Ovary (tissue), 3 donors: ENCODE data around the gene ICA1.

Source experiments
- EP300 ChIP-seq: sonication (generic); formaldehyde crosslinking; IDR thresholded peaks from one replicate; pipeline ENCODE4 v1.6.1; 2017; ENCODE audit warnings: antibody characterized with exemption
- POLR2A ChIP-seq: fragments of 450-650 bp; IDR thresholded peaks from one replicate; pipeline ENCODE4 v1.6.1; 2017; ENCODE audit warnings: antibody characterized with exemption, mild to moderate bottlenecking, moderate library complexity
- TF ChIP-seq, protein P1 (sequence below), 3 donors: fragments of 450-650 bp in 2 of 3; fragments of 200-600 bp in 1 of 3; IDR thresholded peaks; one replicate each; pipeline versions ENCODE4 v1.5.1 to v1.8.0; 2016 to 2022; ENCODE audit warnings: antibody characterized with exemption in 3 of 3, mild to moderate bottlenecking in 1 of 3
- donor health status: DM: no; HTN: no; CAD: no.

GRCh38 chr7:8221101-8221495 is 40.9 kb downstream of the ICA1 start:
- TF ChIP-seq, protein P1, sequence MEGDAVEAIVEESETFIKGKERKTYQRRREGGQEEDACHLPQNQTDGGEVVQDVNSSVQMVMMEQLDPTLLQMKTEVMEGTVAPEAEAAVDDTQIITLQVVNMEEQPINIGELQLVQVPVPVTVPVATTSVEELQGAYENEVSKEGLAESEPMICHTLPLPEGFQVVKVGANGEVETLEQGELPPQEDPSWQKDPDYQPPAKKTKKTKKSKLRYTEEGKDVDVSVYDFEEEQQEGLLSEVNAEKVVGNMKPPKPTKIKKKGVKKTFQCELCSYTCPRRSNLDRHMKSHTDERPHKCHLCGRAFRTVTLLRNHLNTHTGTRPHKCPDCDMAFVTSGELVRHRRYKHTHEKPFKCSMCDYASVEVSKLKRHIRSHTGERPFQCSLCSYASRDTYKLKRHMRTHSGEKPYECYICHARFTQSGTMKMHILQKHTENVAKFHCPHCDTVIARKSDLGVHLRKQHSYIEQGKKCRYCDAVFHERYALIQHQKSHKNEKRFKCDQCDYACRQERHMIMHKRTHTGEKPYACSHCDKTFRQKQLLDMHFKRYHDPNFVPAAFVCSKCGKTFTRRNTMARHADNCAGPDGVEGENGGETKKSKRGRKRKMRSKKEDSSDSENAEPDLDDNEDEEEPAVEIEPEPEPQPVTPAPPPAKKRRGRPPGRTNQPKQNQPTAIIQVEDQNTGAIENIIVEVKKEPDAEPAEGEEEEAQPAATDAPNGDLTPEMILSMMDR (IDR thresholded peaks at IDR 0.05) = no peak
- TF ChIP-seq EP300 (no peak), POLR2A (no peak)
